Measurements from ENCODE around the gene C19orf38.

C19orf38 gene

GRCh38 chr19:10916602-10917001 is 68.4 kb downstream of the C19orf38 start:
- H3K27me3 Mint-ChIP-seq = no peaks in the 10 kb centered on the region
- peaks cover 3% of the 10 kb centered on the region for H3K36me3 Mint-ChIP-seq
- H3K27ac Mint-ChIP-seq = no peak overlapping the region
- H3K4me3 Mint-ChIP-seq = no peak overlapping the region
- H3K4me1 Mint-ChIP-seq (ENCODE audit: low read depth) = no peaks in the 10 kb centered on the region
- no peaks in the 10 kb centered on the region for H3K9me3 Mint-ChIP-seq (ENCODE audit: low read depth)

DNA sequence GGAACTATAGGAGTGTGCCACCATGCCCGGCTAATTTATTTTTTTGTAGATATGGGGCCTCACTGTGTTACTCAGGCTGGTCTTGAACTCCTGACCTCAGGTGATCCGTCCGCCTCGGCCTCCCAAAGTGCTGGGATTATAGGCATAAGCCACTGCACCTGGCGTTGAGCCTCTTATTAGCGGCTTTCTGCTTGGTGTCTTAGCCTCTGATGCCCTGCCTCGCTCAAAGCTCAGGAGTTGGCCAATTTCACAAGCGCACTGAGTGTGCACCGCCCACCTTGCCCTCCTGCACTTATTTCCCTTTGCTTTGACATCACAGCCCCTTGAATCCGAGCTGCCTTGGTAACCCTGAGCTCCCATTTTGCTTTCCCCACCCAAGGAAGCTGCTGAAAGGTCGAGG is 70.1 kb downstream of the C19orf38 start:
- no peaks in the 10 kb centered on the region for H3K9me3 Mint-ChIP-seq (ENCODE audit: low read depth)
- H3K27me3 Mint-ChIP-seq = no peaks in the 10 kb centered on the region
- H3K36me3 Mint-ChIP-seq = no peaks in the 10 kb centered on the region
- no peak overlapping the region for H3K27ac Mint-ChIP-seq
- no peak overlapping the region for H3K4me3 Mint-ChIP-seq
- H3K4me1 Mint-ChIP-seq (ENCODE audit: low read depth) = no peaks in the 10 kb centered on the region

Data from activated naive CD8-positive, alpha-beta T cell (primary cell).